HepG2 (cell line): Measurements from ENCODE around the gene CCDC196. TPM values are rescaled to one million over a fixed set of nuclear protein-coding genes. Genes with fewer than 3 reads are reported as not detected.

Experiments
- ARID5B ChIP-seq: IDR thresholded peaks from 2 replicates; pipeline ENCODE4 v1.4.0; 2020; ENCODE audit warnings: mild to moderate bottlenecking, missing genetic modification reagents
- BCL6 ChIP-seq: IDR thresholded peaks from 2 replicates; pipeline ENCODE4 v1.6.1; 2016; ENCODE audit warnings: missing genetic modification reagents, missing compliant biosample characterization
- DRAP1 ChIP-seq: IDR thresholded peaks from 2 replicates; pipeline ENCODE4 v1.6.1; 2016; ENCODE audit warnings: missing genetic modification reagents, missing compliant biosample characterization
- GABPB1 ChIP-seq: IDR thresholded peaks from 2 replicates; pipeline ENCODE4 v1.6.1; 2016; ENCODE audit warnings: mild to moderate bottlenecking, missing genetic modification reagents, moderate library complexity, missing compliant biosample characterization
- KDM2A ChIP-seq: sonication (generic); formaldehyde crosslinking; IDR thresholded peaks from 2 replicates; pipeline ENCODE4 v1.4.0; 2020; ENCODE audit warnings: low read depth, missing genetic modification reagents, borderline replicate concordance
- KLF16 ChIP-seq, 2 experiments: sonication (generic) in 1 of 2; formaldehyde crosslinking in 1 of 2; IDR thresholded peaks; 2 replicates each; pipeline versions ENCODE4 v1.6.1 to v1.8.0; 2016 to 2023; ENCODE audit warnings: missing genetic modification reagents in 2 of 2, missing compliant biosample characterization in 1 of 2
- MAZ ChIP-seq, 2 experiments: sonication (generic) in 1 of 2; formaldehyde crosslinking in 1 of 2; IDR thresholded peaks; 2 replicates each; pipeline versions ENCODE4 v1.5.0 to v1.6.1; 2012 to 2020; ENCODE audit warnings: low read depth in 2 of 2, mild to moderate bottlenecking in 2 of 2, borderline replicate concordance in 1 of 2, improper control_type of control experiment in 1 of 2, low read length in 1 of 2, missing genetic modification reagents in 1 of 2, moderate library complexity in 1 of 2
- MED13 ChIP-seq: sonication (generic); formaldehyde crosslinking; IDR thresholded peaks from 2 replicates; pipeline ENCODE4 v1.5.0; 2020; ENCODE audit warnings: missing genetic modification reagents
- MTA3 ChIP-seq: sonication (generic); formaldehyde crosslinking; IDR thresholded peaks from 2 replicates; pipeline ENCODE4 v1.4.0; 2020; ENCODE audit warnings: missing genetic modification reagents
- RFXAP ChIP-seq: sonication (generic); formaldehyde crosslinking; IDR thresholded peaks from 2 replicates; pipeline ENCODE4 v1.4.0; 2020; ENCODE audit warnings: missing genetic modification reagents, borderline replicate concordance
- SKIL ChIP-seq: sonication (generic); formaldehyde crosslinking; IDR thresholded peaks from 2 replicates; pipeline ENCODE4 v1.8.0; 2022; ENCODE audit warnings: missing genetic modification reagents, mild to moderate bottlenecking, moderate library complexity, borderline replicate concordance
- STAT5B ChIP-seq: sonication (generic); formaldehyde crosslinking; IDR thresholded peaks from 2 replicates; pipeline ENCODE4 v1.4.0; 2020; ENCODE audit warnings: missing genetic modification reagents
- TFDP1 ChIP-seq: IDR thresholded peaks from 2 replicates; pipeline ENCODE4 v1.6.1; 2016; ENCODE audit warnings: missing compliant biosample characterization, missing genetic modification reagents, borderline replicate concordance
- TMF1 ChIP-seq: sonication (generic); formaldehyde crosslinking; IDR thresholded peaks from 2 replicates; pipeline ENCODE4 v1.8.1; 2022; ENCODE audit warnings: low read depth, missing genetic modification reagents
- ZFP36L1 ChIP-seq: sonication (generic); formaldehyde crosslinking; IDR thresholded peaks from 2 replicates; pipeline ENCODE4 v1.8.0; 2022; ENCODE audit warnings: mild to moderate bottlenecking, missing genetic modification reagents, moderate library complexity
- ZFP82 ChIP-seq: sonication (generic); formaldehyde crosslinking; IDR thresholded peaks from 2 replicates; pipeline ENCODE4 v1.5.1; 2020; ENCODE audit warnings: mild to moderate bottlenecking, missing genetic modification reagents, borderline replicate concordance
- ZFYVE20 ChIP-seq: sonication (generic); formaldehyde crosslinking; IDR thresholded peaks from 2 replicates; pipeline ENCODE4 v1.8.0; 2023; ENCODE audit warnings: low read depth, mild to moderate bottlenecking, moderate library complexity, missing genetic modification reagents, borderline replicate concordance
- ZNF224 ChIP-seq: sonication (generic); formaldehyde crosslinking; IDR thresholded peaks from 2 replicates; pipeline ENCODE4 v1.5.0; 2020; ENCODE audit warnings: mild to moderate bottlenecking, missing genetic modification reagents
- ZNF274 ChIP-seq: sonication (generic); formaldehyde crosslinking; IDR thresholded peaks from 2 replicates; pipeline ENCODE4 v1.5.1; 2020; ENCODE audit warnings: mild to moderate bottlenecking, missing genetic modification reagents
- ZNF282 ChIP-seq: fragments of 450-650 bp; IDR thresholded peaks from 2 replicates; pipeline ENCODE4 v1.6.1; 2018; ENCODE audit not compliant: partially characterized antibody
- ZNF777 ChIP-seq: sonication (generic); formaldehyde crosslinking; IDR thresholded peaks from 2 replicates; pipeline ENCODE4 v1.4.0; 2020; ENCODE audit warnings: missing genetic modification reagents
- ZSCAN22 ChIP-seq: sonication (generic); formaldehyde crosslinking; IDR thresholded peaks from 2 replicates; pipeline ENCODE4 v1.4.0; 2020; ENCODE audit warnings: mild to moderate bottlenecking, missing genetic modification reagents
- polyA plus RNA-seq, 8 experiments: library from polyadenylated mRNA; depleted of rRNA in 3 of 8; stranded (reverse) in 7 of 8; unstranded in 1 of 8; fragments of >200 nt; fragmentation: Illumina TruSeq in 4 of 8; extraction: Trizol in 4 of 8; gene quantifications; 2 replicates each; pipeline versions ENCODE4 v1.2.1 to v1.2.3, GENCODE V29; 2011 to 2016; ENCODE audit warnings: low read depth in 4 of 8, missing spikeins in 1 of 8, mixed read lengths in 1 of 8; ENCODE audit not compliant: insufficient read depth in 1 of 8
- total RNA-seq, 5 experiments: library from RNA; depleted of rRNA; stranded (reverse); fragments of >200 nt; fragmentation: Illumina TruSeq; extraction: Trizol; gene quantifications; 2 replicates each; pipeline ENCODE4 v1.2.3, GENCODE V29; 2016; ENCODE audit warnings: low read depth in 1 of 5

Gene CCDC196
- total and polyA plus RNA-seq, 2 of the 13 experiments (the other 11 are each of a cell fraction or from before 2014, with no cell fraction given): not detected

- TF ChIP-seq SKIL (CRISPR knock-in tag) (no peak), ZFYVE20 (no peak), STAT5B (CRISPR knock-in tag) (no peak), ZNF282 (no peak), ZFP82 (CRISPR knock-in tag) (no peak), ZNF274 (CRISPR knock-in tag) (no peak), RFXAP (CRISPR knock-in tag) (no peak), ARID5B (0 out of 2 replicates have a peak, but pooled peaks have one; percentile 35), TFDP1 (no peak), MTA3 (no peak), MED13 (no peak), MAZ (IDR thresholded peaks at IDR 0.05; ENCODE audit: borderline replicate concordance, low read depth, low read length) (no peak), MAZ (CRISPR knock-in tag; IDR thresholded peaks at IDR 0.05; ENCODE audit: low read depth) (no peak), KLF16 (CRISPR knock-in tag; IDR thresholded peaks at IDR 0.05) (peak in 1 of 2 experiments; percentile 58; a peak in 1 of 4 replicates), ZSCAN22 (CRISPR knock-in tag) (no peak), ZNF777 (no peak), ZFP36L1 (CRISPR knock-in tag) (no peak), TMF1 (no peak), GABPB1 (CRISPR knock-in tag) (no peak), BCL6 (CRISPR knock-in tag) (0 out of 2 replicates have a peak, but pooled peaks have one; percentile 12), KDM2A (CRISPR knock-in tag) (no peak), DRAP1 (CRISPR knock-in tag) (peak; percentile 25; the same call in 1 of the 2 replicates), ZNF224 (CRISPR knock-in tag) (no peak)
Observed at GRCh38 chr14:66495218-66496098, 9.3 kb downstream of the CCDC196 start (continued).
